Duodenal mucosa (tissue), 2 donors: ENCODE measurements around the gene TMEM204.
A peak's percentile ranks its signal among the peaks of the same experiment; 100 is the strongest.

Experiments used
- H3K27ac ChIP-seq: one replicate; pipeline ENCODE4 v1.7.0; 2013; ENCODE audit warnings: low read depth, low read length
- H3K27me3 ChIP-seq, 2 donors: one replicate each; pipeline ENCODE4 v1.7.0; 2013; ENCODE audit warnings: low read length in 2 of 2, control low read depth in 1 of 2; ENCODE audit not compliant: insufficient read depth in 2 of 2, control insufficient read depth in 1 of 2
- H3K36me3 ChIP-seq, 2 donors: one replicate each; pipeline ENCODE4 v1.7.0; 2013; ENCODE audit warnings: low read length in 2 of 2, control low read depth in 1 of 2; ENCODE audit not compliant: insufficient read depth in 2 of 2, control insufficient read depth in 1 of 2
- H3K4me1 ChIP-seq, 2 donors: one replicate each; pipeline ENCODE4 v1.7.0; 2013; ENCODE audit warnings: low read length in 2 of 2, control low read depth in 1 of 2; ENCODE audit not compliant: insufficient read depth in 2 of 2, control insufficient read depth in 1 of 2
- H3K4me3 ChIP-seq, 2 donors: one replicate each; pipeline ENCODE4 v1.7.0; 2013; ENCODE audit warnings: low read length in 2 of 2, low read depth in 1 of 2
- H3K9ac ChIP-seq, 2 donors: one replicate each; pipeline ENCODE4 v1.7.0; 2013; ENCODE audit warnings: low read length in 2 of 2, low read depth in 1 of 2
- H3K9me3 ChIP-seq, 2 donors: one replicate each; pipeline ENCODE4 v1.7.0; 2013; ENCODE audit warnings: low read length in 2 of 2, control low read depth in 1 of 2; ENCODE audit not compliant: control insufficient read depth in 1 of 2

TMEM204 gene

DNA sequence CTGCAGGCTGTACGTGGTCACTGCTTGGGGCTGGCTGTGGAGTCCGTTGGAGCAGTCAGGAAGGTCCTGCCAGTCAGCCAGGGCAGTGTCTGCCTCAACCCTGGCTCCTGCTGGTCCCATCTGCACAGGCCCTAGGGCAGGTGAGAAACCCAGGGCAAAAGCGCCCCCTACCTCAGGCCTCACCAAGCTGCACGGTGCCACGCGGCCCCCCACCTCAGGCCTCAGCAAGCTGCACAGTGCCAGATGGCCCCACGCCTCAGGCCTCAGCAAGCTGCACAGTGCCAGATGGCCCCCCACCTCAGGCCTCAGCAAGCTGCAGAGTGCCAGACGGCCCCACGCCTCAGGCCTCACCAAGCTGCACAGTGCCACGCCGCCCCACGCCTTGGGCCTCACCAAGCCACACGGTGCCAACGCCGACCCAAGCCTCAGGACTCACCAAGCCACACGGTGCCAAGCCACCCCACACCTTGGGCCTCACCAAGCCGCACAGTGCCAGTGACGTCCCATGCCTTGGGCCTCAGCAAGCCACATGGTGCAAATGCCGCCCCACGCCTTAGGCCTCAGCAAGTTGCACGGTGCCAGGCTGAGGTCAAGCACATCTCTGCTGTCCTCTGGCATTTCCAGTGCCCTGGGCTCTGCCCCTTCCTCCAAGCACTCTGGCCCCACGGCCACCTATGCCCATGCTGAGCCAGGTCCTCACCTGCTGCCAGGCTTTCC, 5.5 kb downstream of the TMEM204 start:
- H3K9me3 ChIP-seq, result no peaks in the 10 kb centered on the region
- peaks cover 9 to 34% of the 10 kb centered on the region in 2 donors for H3K4me1 ChIP-seq
- H3K4me3 ChIP-seq, result no peak overlapping the region
- H3K9ac ChIP-seq, result no peak overlapping the region
- H3K36me3 ChIP-seq, result peaks cover 0 to 26% of the 10 kb centered on the region in 2 donors
- H3K27me3 ChIP-seq, result no peaks in the 10 kb centered on the region
- H3K27ac ChIP-seq, result no peak overlapping the region

GRCh38 chr16:1539720-1540555, 6.5 kb downstream of the TMEM204 start:
- Histone ChIP-seq H3K27me3 (no peaks in the 10 kb centered on the region), H3K36me3 (peaks cover 0 to 26% of the 10 kb centered on the region in 2 donors), H3K9ac (no peak overlapping the region), H3K27ac (no peak overlapping the region), H3K4me3 (no peak overlapping the region), H3K9me3 (no peaks in the 10 kb centered on the region), H3K4me1 (peaks cover 10 to 35% of the 10 kb centered on the region in 2 donors)

DNA sequence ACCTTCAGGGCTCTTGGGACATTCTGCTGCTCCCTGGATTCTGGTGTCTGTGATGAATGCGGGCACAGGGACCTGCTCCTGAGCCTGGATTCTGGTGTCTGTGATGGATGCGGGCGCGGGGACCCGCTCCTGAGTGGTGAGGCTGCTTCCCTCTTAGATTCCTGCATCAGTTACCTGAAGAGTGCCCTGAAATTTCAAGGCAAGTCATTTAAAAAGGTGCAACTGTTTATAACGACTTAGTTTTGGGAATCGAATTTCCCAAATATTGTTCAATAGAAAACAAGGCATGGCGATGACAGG, 7.0 kb downstream of the TMEM204 start:
- Histone ChIP-seq H3K9me3 (no peaks in the 10 kb centered on the region), H3K4me1 (peaks cover 14 to 39% of the 10 kb centered on the region in 2 donors), H3K27me3 (no peaks in the 10 kb centered on the region), H3K4me3 (no peak overlapping the region), H3K27ac (no peak overlapping the region), H3K36me3 (peaks cover 0 to 26% of the 10 kb centered on the region in 2 donors), H3K9ac (no peak overlapping the region)

- Histone ChIP-seq H3K9ac (no peak overlapping the region), H3K4me3 (no peak overlapping the region), H3K4me1 (peaks cover 22 to 40% of the 10 kb centered on the region in 2 donors), H3K9me3 (no peaks in the 10 kb centered on the region), H3K27me3 (no peaks in the 10 kb centered on the region), H3K27ac (no peak overlapping the region), H3K36me3 (peaks cover 0 to 26% of the 10 kb centered on the region in 2 donors)
Measured at GRCh38 chr16:1541293-1542165, 8.1 kb downstream of the TMEM204 start.

DNA sequence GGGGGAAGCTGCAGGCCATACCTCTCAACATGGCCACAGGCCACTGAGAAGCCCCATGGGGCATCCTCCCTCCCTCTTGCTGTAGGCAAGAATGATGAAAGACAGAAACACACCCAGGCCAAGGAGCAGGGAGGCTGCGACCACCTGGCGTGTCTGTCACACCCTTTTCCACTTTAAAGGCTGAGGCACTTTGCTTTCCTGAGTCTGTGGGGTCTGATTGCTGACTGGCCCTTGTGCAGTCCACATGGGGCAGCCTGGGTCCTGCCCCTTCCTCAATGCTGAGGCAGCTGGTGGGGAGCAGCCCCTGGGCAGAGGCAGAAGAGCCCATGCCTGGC, 8.7 kb downstream of the TMEM204 start:
- no peak overlapping the region for H3K27ac ChIP-seq
- H3K27me3 ChIP-seq, result no peaks in the 10 kb centered on the region
- no peak overlapping the region for H3K9ac ChIP-seq
- H3K4me1 ChIP-seq, result peaks cover 22 to 35% of the 10 kb centered on the region in 2 donors
- no peak overlapping the region for H3K4me3 ChIP-seq
- H3K36me3 ChIP-seq, result peaks cover 0 to 20% of the 10 kb centered on the region in 2 donors
- H3K9me3 ChIP-seq, result no peaks in the 10 kb centered on the region

- Histone ChIP-seq H3K9ac (no peak overlapping the region), H3K27ac (no peak overlapping the region), H3K4me3 (no peak overlapping the region), H3K27me3 (no peaks in the 10 kb centered on the region), H3K9me3 (no peaks in the 10 kb centered on the region), H3K4me1 (peaks cover 22 to 36% of the 10 kb centered on the region in 2 donors), H3K36me3 (peaks cover 0 to 17% of the 10 kb centered on the region in 2 donors)
Measured at GRCh38 chr16:1542533-1542932, 9.1 kb downstream of the TMEM204 start.

DNA sequence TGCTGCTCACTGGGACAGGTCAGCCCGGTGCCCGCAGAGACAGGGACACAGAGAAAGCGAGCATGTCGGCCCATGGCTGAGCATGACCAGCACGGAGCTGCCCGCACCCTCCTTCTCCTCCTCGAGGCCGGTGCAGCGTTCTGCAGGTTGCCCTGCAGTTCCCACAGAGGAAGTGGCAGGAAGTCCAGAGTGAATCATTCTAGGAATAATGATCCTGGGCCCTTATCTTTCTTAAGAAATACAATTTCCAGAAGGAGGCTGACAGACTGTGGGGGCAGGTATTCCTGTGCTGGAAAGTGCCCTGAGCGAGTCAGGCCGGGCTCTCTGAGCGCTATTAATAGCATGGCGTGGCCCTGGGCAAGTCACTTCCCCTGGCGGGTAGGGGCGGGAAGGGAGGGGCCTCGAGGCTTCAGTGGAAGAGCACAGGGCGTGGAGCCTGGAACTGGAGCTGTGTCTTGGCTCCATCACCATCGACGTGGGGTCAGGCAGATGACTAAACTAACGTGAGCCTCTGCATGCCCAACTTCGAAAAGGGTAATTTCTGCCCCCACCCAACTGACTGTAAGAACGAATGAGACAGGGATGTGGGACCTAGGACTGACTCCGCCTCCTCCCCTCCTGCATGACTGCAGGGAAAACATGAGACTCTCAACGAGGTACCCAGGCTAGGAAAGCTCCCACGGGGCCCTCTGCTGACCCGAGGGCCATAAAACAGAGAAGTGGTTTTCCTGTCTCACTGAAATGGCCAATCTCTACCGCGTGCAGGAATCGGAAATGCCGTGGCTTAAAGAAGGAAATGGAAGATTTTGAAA, 9.8 kb downstream of the TMEM204 start:
- H3K36me3 ChIP-seq, result peaks cover 0 to 15% of the 10 kb centered on the region in 2 donors
- H3K4me1 ChIP-seq, result peaks cover 22 to 39% of the 10 kb centered on the region in 2 donors
- no peak overlapping the region for H3K27ac ChIP-seq
- no peaks in the 10 kb centered on the region for H3K27me3 ChIP-seq
- H3K4me3 ChIP-seq, result peak overlapping the region in 1 of 2 donors; percentile 14
- H3K9ac ChIP-seq, result no peak overlapping the region
- no peaks in the 10 kb centered on the region for H3K9me3 ChIP-seq

DNA sequence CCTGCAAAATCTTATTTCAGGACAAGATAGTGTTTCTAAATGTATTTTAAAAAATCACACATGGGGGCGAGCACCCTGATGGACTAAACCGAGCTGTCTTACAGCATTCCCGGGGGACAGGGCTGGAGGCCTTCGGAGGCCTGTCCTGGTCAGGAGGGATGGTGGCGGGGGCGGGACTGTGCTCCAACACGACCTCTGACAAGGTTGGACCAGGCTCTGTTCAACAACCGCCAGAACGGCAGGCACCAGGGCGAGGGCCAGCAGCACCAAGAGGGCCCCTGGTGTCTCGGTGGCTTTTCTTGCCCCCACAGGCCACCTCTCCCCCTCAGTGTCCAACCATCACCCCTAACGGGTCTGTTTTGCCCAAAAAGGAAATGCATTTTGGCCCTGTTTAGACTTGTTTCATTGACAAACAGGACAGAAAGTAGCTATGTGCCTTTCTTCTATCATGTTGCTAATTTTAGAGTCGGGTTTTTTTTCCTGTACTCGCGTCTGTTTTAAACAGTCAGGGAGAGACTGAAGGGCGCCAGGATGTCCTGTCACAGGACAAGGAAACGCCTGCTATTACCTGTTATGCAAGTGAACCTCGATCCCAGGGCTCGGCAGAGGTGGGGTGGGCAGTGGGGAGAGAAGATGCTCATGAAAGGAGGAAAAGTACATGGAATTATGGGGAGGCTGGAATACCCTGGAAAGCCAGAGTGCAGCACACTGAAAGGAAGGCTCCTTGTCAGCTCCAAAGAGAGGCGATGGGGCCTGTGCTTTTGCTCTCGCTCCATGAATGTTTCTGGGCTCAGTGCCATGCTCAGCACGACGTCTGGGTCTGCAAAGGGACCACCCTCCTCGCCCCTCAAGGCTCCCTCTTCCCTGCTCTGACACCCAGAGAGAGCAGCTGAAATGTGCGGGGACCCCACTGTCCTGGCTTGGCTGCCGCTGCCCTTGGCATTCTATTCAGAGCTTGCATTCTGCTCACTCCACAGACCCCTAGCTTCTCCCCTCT, 11.9 kb downstream of the TMEM204 start:
- Histone ChIP-seq H3K9me3 (no peaks in the 10 kb centered on the region), H3K9ac (no peak overlapping the region), H3K27me3 (no peaks in the 10 kb centered on the region), H3K4me3 (no peak overlapping the region), H3K36me3 (peaks cover 0 to 10% of the 10 kb centered on the region in 2 donors), H3K27ac (peak overlapping the region; percentile 70), H3K4me1 (peaks cover 22 to 45% of the 10 kb centered on the region in 2 donors)

GRCh38 chr16:1546430-1546829, 13.0 kb downstream of the TMEM204 start:
- Histone ChIP-seq H3K9me3 (no peaks in the 10 kb centered on the region), H3K27ac (no peak overlapping the region), H3K9ac (no peak overlapping the region), H3K27me3 (no peaks in the 10 kb centered on the region), H3K4me3 (no peak overlapping the region), H3K4me1 (peaks cover 22 to 45% of the 10 kb centered on the region in 2 donors), H3K36me3 (peaks cover 0 to 10% of the 10 kb centered on the region in 2 donors)
